Neuronal stem cell (in vitro differentiated cells): Measurements from ENCODE around the gene COL15A1.

Experiments used
- DNase-seq: peaks from one replicate; pipeline ENCODE4 v3.0.0-alpha.2; 2013; ENCODE audit warnings: low spot score
- H2AFZ ChIP-seq: one replicate; pipeline ENCODE4 v1.6.1; 2013; ENCODE audit warnings: mild to moderate bottlenecking, low read length, inconsistent platforms
- H2AK5ac ChIP-seq: 2 replicates; pipeline ENCODE4 v1.6.1; 2013; ENCODE audit warnings: low read depth, mild to moderate bottlenecking, inconsistent platforms, low read length, moderate library complexity, mixed read lengths
- H2BK120ac ChIP-seq: 2 replicates; pipeline ENCODE4 v1.6.1; 2013; ENCODE audit warnings: low read depth, mild to moderate bottlenecking, inconsistent platforms, low read length, moderate library complexity, mixed read lengths
- H2BK12ac ChIP-seq: one replicate; pipeline ENCODE4 v1.6.1; 2013; ENCODE audit warnings: low read length, inconsistent platforms
- H2BK15ac ChIP-seq: 2 replicates; pipeline ENCODE4 v1.6.1; 2013; ENCODE audit warnings: mild to moderate bottlenecking, low read length, inconsistent platforms, mixed read lengths
- H2BK5ac ChIP-seq: one replicate; pipeline ENCODE4 v1.6.1; 2013; ENCODE audit warnings: inconsistent platforms, mild to moderate bottlenecking, low read length, moderate library complexity
- H3K14ac ChIP-seq: one replicate; pipeline ENCODE4 v1.6.1; 2013; ENCODE audit warnings: low read length, inconsistent platforms
- H3K18ac ChIP-seq: 2 replicates; pipeline ENCODE4 v1.6.1; 2013; ENCODE audit warnings: low read length, inconsistent platforms
- H3K23ac ChIP-seq: 2 replicates; pipeline ENCODE4 v1.6.1; 2013; ENCODE audit warnings: low read depth, mild to moderate bottlenecking, mixed read lengths, low read length, inconsistent platforms; ENCODE audit not compliant: poor library complexity
- H3K27ac ChIP-seq: replicated peaks from 3 replicates; pipeline ENCODE4 v1.5.1; 2013; ENCODE audit warnings: low read length, inconsistent platforms
- H3K27me3 ChIP-seq, 3 experiments: 2 replicates each; pipeline ENCODE4 v1.6.1; 2013; ENCODE audit warnings: low read length in 3 of 3, mild to moderate bottlenecking in 2 of 3, inconsistent platforms in 1 of 3, low read depth in 1 of 3, mixed read lengths in 1 of 3, moderate library complexity in 1 of 3; ENCODE audit not compliant: control insufficient read depth in 3 of 3, insufficient read depth in 3 of 3
- H3K36me3 ChIP-seq, 2 donors: replicated peaks in 1 of 2; 2 replicates each; pipeline ENCODE4 v1.6.1; 2013; ENCODE audit warnings: low read length in 2 of 2; ENCODE audit not compliant: control insufficient read depth in 2 of 2, insufficient read depth in 2 of 2
- H3K4ac ChIP-seq: 2 replicates; pipeline ENCODE4 v1.6.1; 2013; ENCODE audit warnings: inconsistent platforms, mild to moderate bottlenecking, low read length, moderate library complexity
- H3K4me1 ChIP-seq, 2 donors: 1 replicate in 1 of 2; 2 replicates in 1 of 2; pipeline ENCODE4 v1.6.1; 2013; ENCODE audit warnings: low read length in 2 of 2, low read depth in 1 of 2; ENCODE audit not compliant: control insufficient read depth in 2 of 2, insufficient read depth in 1 of 2
- H3K4me2 ChIP-seq: one replicate; pipeline ENCODE4 v1.6.1; 2013; ENCODE audit warnings: mild to moderate bottlenecking, low read length, inconsistent platforms; ENCODE audit not compliant: insufficient read depth, poor library complexity, severe bottlenecking
- H3K4me3 ChIP-seq, 2 donors: 2 replicates each; pipeline ENCODE4 v1.5.1; 2013; ENCODE audit warnings: low read length in 2 of 2, mild to moderate bottlenecking in 2 of 2, inconsistent platforms in 1 of 2, moderate library complexity in 1 of 2
- H3K79me1 ChIP-seq: one replicate; pipeline ENCODE4 v1.6.1; 2013; ENCODE audit warnings: low read depth, mild to moderate bottlenecking, inconsistent platforms, low read length, moderate library complexity
- H3K9ac ChIP-seq: one replicate; pipeline ENCODE4 v1.6.1; 2013; ENCODE audit warnings: mild to moderate bottlenecking, low read depth, low read length, inconsistent platforms; ENCODE audit not compliant: poor library complexity
- H3K9me3 ChIP-seq, 2 donors: replicated peaks in 1 of 2; 2 replicates each; pipeline versions ENCODE3 to v1.6.1; 2013; ENCODE audit warnings: low read length in 2 of 2, mild to moderate bottlenecking in 2 of 2, inconsistent platforms in 1 of 2, low read depth in 1 of 2, mixed read lengths in 1 of 2, moderate library complexity in 1 of 2; ENCODE audit not compliant: control insufficient read depth in 2 of 2, insufficient read depth in 1 of 2
- H4K8ac ChIP-seq: one replicate; pipeline ENCODE4 v1.6.1; 2013; ENCODE audit warnings: low read depth, mild to moderate bottlenecking, inconsistent platforms, low read length, moderate library complexity
- H4K91ac ChIP-seq: one replicate; pipeline ENCODE4 v1.6.1; 2013; ENCODE audit warnings: low read length, low read depth, mild to moderate bottlenecking, inconsistent platforms; ENCODE audit not compliant: poor library complexity
- WGBS, 2 donors: extraction: QIAGEN DNeasy Blood & Tissue Kit; methylation state at CpG; one replicate each; pipeline ENCODE4 v1.1.7; 2013; ENCODE audit warnings: missing lambda C conversion rate in 2 of 2, mixed read lengths in 1 of 2; ENCODE audit not compliant: insufficient read length in 2 of 2, insufficient replicate concordance in 1 of 2; ENCODE audit errors: extremely low coverage in 2 of 2; 5-methylcytosine and 5-hydroxymethylcytosine counted together

COL15A1 gene

GRCh38 chr9:98990181-98990870 lies 46.6 kb downstream of the COL15A1 start:
- no peak overlapping the region for H3K4ac ChIP-seq
- H2BK15ac ChIP-seq, result no peak overlapping the region
- H2AK5ac ChIP-seq, result no peak overlapping the region
- H2BK12ac ChIP-seq, result peak overlapping the region; percentile 14
- H4K91ac ChIP-seq, result no peak overlapping the region
- peaks cover 0 to 6% (median 0%) of the 10 kb centered on the region in 3 experiments for H3K27me3 ChIP-seq
- no peaks in the 10 kb centered on the region for H3K79me1 ChIP-seq
- peaks cover 0 to 8% of the 10 kb centered on the region in 2 donors for H3K4me1 ChIP-seq
- no peak overlapping the region for H2BK5ac ChIP-seq
- H3K9me3 ChIP-seq, result peaks cover 3 to 4% of the 10 kb centered on the region in 2 donors
- WGBS, 2 donors, result no CpG with 5 or more reads among the region's 8 CpGs
- DNase-seq, result no peak
- H3K36me3 ChIP-seq, result no peaks in the 10 kb centered on the region
- H2AFZ ChIP-seq, result no peak overlapping the region
- no peak overlapping the region for H3K14ac ChIP-seq
- H3K18ac ChIP-seq, result no peak overlapping the region
- no peak overlapping the region for H4K8ac ChIP-seq
- no peak overlapping the region for H3K4me3 ChIP-seq
- H3K4me2 ChIP-seq, result no peak overlapping the region
- H3K9ac ChIP-seq, result no peak overlapping the region
- H3K27ac ChIP-seq, result no peak overlapping the region
- no peak overlapping the region for H2BK120ac ChIP-seq
- H3K23ac ChIP-seq, result no peak overlapping the region

GRCh38 chr9:98992107-98992884 lies 48.6 kb downstream of the COL15A1 start:
- Histone ChIP-seq H3K18ac (peak overlapping the region; percentile 16), H3K79me1 (no peaks in the 10 kb centered on the region), H3K27me3 (peaks cover 0 to 2% (median 0%) of the 10 kb centered on the region in 3 experiments), H3K9ac (peak overlapping the region; percentile 24), H2AFZ (no peak overlapping the region), H2AK5ac (peak overlapping the region; percentile 14), H4K8ac (no peak overlapping the region), H3K36me3 (no peaks in the 10 kb centered on the region), H3K9me3 (peaks cover 3 to 4% of the 10 kb centered on the region in 2 donors), H3K4ac (no peak overlapping the region), H3K4me2 (no peak overlapping the region), H3K27ac (no peak overlapping the region), H3K14ac (no peak overlapping the region), H3K4me3 (peak overlapping the region in 1 of 2 donors; percentile 10), H2BK120ac (no peak overlapping the region), H3K23ac (no peak overlapping the region), H4K91ac (no peak overlapping the region), H2BK12ac (no peak overlapping the region), H2BK5ac (no peak overlapping the region), H2BK15ac (no peak overlapping the region), H3K4me1 (peaks cover 0 to 8% of the 10 kb centered on the region in 2 donors)
- DNase-seq, result no peak
- WGBS, 2 donors, result no CpG with 5 or more reads among the region's 33 CpGs

GRCh38 chr9:98992885-98993569 lies 49.3 kb downstream of the COL15A1 start:
- WGBS, 2 donors, result no CpG with 5 or more reads among the region's 6 CpGs

GRCh38 chr9:98993570-98993945 lies 49.9 kb downstream of the COL15A1 start:
- H3K27me3 ChIP-seq, result peaks cover 0 to 10% (median 0%) of the 10 kb centered on the region in 3 experiments
- no peak for DNase-seq
- no CpG with 5 or more reads among the region's 6 CpGs for WGBS, 2 donors

More at GRCh38 chr9:98992885-98993569, 49.3 kb downstream of the COL15A1 start:
- no peak overlapping the region for H4K91ac ChIP-seq
- no peak overlapping the region for H4K8ac ChIP-seq
- H2BK12ac ChIP-seq, result no peak overlapping the region
- no peak for DNase-seq
- no peak overlapping the region for H2BK120ac ChIP-seq
- no peak overlapping the region for H3K27ac ChIP-seq
- H3K4me1 ChIP-seq, result peaks cover 0 to 6% of the 10 kb centered on the region in 2 donors
- no peak overlapping the region for H3K4ac ChIP-seq
- no peak overlapping the region for H3K18ac ChIP-seq
- H3K27me3 ChIP-seq, result peaks cover 0 to 5% (median 0%) of the 10 kb centered on the region in 3 experiments
- no peak overlapping the region for H2BK5ac ChIP-seq
- no peak overlapping the region for H2AFZ ChIP-seq
- no peak overlapping the region for H3K4me3 ChIP-seq
- H3K79me1 ChIP-seq, result no peaks in the 10 kb centered on the region
- H2AK5ac ChIP-seq, result no peak overlapping the region
- H3K36me3 ChIP-seq, result no peaks in the 10 kb centered on the region
- H3K9me3 ChIP-seq, result peaks cover 3 to 4% of the 10 kb centered on the region in 2 donors
- no peak overlapping the region for H3K9ac ChIP-seq
- H3K14ac ChIP-seq, result no peak overlapping the region
- no peak overlapping the region for H2BK15ac ChIP-seq
- no peak overlapping the region for H3K23ac ChIP-seq
- H3K4me2 ChIP-seq, result no peak overlapping the region

More at GRCh38 chr9:98993570-98993945, 49.9 kb downstream of the COL15A1 start:
- Histone ChIP-seq H3K9me3 (peaks cover 3 to 4% of the 10 kb centered on the region in 2 donors), H2BK12ac (no peak overlapping the region), H3K4me1 (peaks cover 2 to 9% of the 10 kb centered on the region in 2 donors), H2AFZ (no peak overlapping the region), H4K8ac (no peak overlapping the region), H3K4me3 (no peak overlapping the region), H3K23ac (no peak overlapping the region), H2BK5ac (no peak overlapping the region), H3K27ac (no peak overlapping the region), H3K79me1 (no peaks in the 10 kb centered on the region), H4K91ac (no peak overlapping the region), H3K4me2 (no peak overlapping the region), H3K36me3 (no peaks in the 10 kb centered on the region), H3K14ac (no peak overlapping the region), H3K9ac (no peak overlapping the region), H3K4ac (no peak overlapping the region), H2BK15ac (no peak overlapping the region), H3K18ac (no peak overlapping the region), H2AK5ac (no peak overlapping the region), H2BK120ac (no peak overlapping the region)
